Pancreas (tissue), 10 donors: ENCODE data around the gene ERBB2. TPM values are rescaled to one million over a fixed set of nuclear protein-coding genes. Genes with fewer than 3 reads are reported as not detected.

ENCODE experiments used
- ATAC-seq, 4 donors: fragments of 200-7000 bp; cut with Tn5 transposase; one replicate each; pipeline versions ENCODE4 v1.8.0 to v1.9.1; 2020; ENCODE audit warnings: mild to moderate bottlenecking in 4 of 4, moderate library complexity in 4 of 4
- DNase-seq, 6 donors: peaks; one replicate each; pipeline ENCODE4 v3.0.0-alpha.2; 2020
- FAIRE-seq: peaks from 2 replicates; lab custom pipeline; 2012; peaks lifted over from hg19 to GRCh38; lab: Jason Lieb, UNC
- H3K27ac ChIP-seq, 4 donors: fragments of 200-600 bp; sonication (generic); 1 replicate in 3 of 4; 2 replicates in 1 of 4; pipeline versions ENCODE4 v1.5.0 to v1.8.0; 2020
- H3K27me3 ChIP-seq, 4 donors: fragments of 200-600 bp; one replicate each; pipeline ENCODE4 v1.8.0; 2021
- H3K36me3 ChIP-seq, 3 donors: fragments of 200-600 bp; sonication (generic) in 1 of 3; one replicate each; pipeline versions ENCODE4 v1.5.0 to v1.8.0; 2020 to 2021
- H3K4me1 ChIP-seq, 3 donors: fragments of 200-600 bp; one replicate each; pipeline ENCODE4 v1.8.0; 2021
- H3K4me3 ChIP-seq, 4 donors: fragments of 200-600 bp; sonication (generic) in 2 of 4; one replicate each; pipeline versions ENCODE4 v1.5.0 to v1.8.0; 2020 to 2021
- H3K9me3 ChIP-seq, 4 donors: fragments of 200-600 bp; one replicate each; pipeline ENCODE4 v1.8.0; 2021
- WGBS, 2 donors: extraction: QIAGEN DNeasy Blood & Tissue Kit; methylation state at CpG; one replicate each; pipeline ENCODE4 v1.1.7; 2013; 5-methylcytosine and 5-hydroxymethylcytosine counted together
- intact Hi-C, 3 donors: fragments of 100-400 bp; cut with DNase I; formaldehyde crosslinking; loops; one replicate each; pipeline versions ENCODE4 v1.11.1 to v1.14.2; 2022
- polyA plus RNA-seq, 2 donors: library from polyadenylated mRNA; stranded (reverse); fragments of 200-250 nt; gene quantifications; one replicate each; pipeline ENCODE4 v1.2.3, GENCODE V29; 2013
- total RNA-seq, 6 donors: library from RNA; stranded (reverse); fragmentation: NEBNext Ultra II Directional in 4 of 6; extraction: Animal tissue kit (Norgen Biotek cat#: 25700) in 4 of 6; gene quantifications; one replicate each; pipeline versions ENCODE4 v1.2.1 to v1.2.4, GENCODE V29; 2021 to 2023
- TF ChIP-seq, protein P1 (sequence below), 4 donors: fragments of 200-600 bp; sonication (generic) in 3 of 4; IDR thresholded peaks; one replicate each; pipeline versions ENCODE4 v1.5.0 to v1.8.0; 2021; ENCODE audit warnings: antibody characterized with exemption in 4 of 4
- donor health status: healthy with polysubstance abuse.
- donor health status: DM: no; HTN: no; CAD: no; lungs with moderate emphysema.
- donor health status: DM: no; HTN: no; CAD: no.
- donor health status: control.
- donor health status: control.
- donor health status: Bipolar disorder and iron deficiency.
- donor health status: DM: yes; HTN: yes; CAD: no.
- donor health status: DM: no; HTN: no; CAD: no.
- donor health status: DM: no; HTN: no; CAD: no.
- donor health status: DM: yes; HTN: yes; CAD: no.

Gene ERBB2
- total and polyA plus RNA-seq, 8 donors, result 37.2 to 78.9 (median 43.9) TPM

DNA sequence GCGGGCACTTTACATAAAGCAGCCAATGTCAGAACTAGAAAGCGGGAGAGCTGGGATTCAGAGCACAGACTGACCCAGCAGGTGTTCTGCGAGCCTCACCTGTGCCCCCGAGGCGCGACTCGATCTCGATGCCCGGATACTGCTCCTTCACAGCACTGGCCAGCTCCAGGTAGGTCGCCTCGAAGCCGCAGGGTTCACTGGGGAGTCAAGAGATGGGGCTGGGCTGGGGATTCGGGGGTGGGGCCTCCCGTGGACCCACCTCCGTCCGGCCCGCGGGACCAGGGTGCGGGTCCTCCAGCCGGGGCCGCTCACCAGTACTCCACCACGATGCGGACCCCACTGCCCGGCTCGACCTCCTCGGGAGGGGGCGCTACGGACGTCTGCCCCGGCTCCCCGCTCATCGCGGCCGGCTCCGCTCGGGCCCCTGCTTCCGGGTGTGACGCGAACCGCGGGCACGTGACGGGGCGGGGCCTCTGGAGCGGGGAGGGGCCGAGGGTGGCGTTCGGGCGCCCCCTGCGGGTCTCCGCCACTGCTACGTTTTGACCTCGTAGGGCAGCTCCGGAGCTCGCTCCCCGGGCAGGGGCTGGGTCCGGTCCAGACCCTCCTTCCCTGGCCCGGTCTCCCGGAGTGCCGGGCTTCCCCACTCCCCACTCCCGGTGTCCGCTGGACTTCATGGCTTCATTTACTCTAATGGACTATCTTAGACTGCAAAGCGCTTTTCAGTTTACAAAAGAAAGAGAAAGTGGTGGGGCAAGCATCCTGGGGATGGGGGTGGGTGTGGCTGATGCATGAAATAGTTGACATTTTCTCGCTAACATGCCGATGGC, 30.4 kb downstream of the ERBB2 start, which contains the start of gene MIEN1:
Gene MIEN1 (minus strand): TSS at position 438 of the 827 bp plus-strand sequence. CDS start 37 bp downstream, at position 401.
- TF ChIP-seq, protein P1, sequence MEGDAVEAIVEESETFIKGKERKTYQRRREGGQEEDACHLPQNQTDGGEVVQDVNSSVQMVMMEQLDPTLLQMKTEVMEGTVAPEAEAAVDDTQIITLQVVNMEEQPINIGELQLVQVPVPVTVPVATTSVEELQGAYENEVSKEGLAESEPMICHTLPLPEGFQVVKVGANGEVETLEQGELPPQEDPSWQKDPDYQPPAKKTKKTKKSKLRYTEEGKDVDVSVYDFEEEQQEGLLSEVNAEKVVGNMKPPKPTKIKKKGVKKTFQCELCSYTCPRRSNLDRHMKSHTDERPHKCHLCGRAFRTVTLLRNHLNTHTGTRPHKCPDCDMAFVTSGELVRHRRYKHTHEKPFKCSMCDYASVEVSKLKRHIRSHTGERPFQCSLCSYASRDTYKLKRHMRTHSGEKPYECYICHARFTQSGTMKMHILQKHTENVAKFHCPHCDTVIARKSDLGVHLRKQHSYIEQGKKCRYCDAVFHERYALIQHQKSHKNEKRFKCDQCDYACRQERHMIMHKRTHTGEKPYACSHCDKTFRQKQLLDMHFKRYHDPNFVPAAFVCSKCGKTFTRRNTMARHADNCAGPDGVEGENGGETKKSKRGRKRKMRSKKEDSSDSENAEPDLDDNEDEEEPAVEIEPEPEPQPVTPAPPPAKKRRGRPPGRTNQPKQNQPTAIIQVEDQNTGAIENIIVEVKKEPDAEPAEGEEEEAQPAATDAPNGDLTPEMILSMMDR (IDR thresholded peaks at IDR 0.05), result peak; percentile 82 to 89 (median 86)
- H3K27me3 ChIP-seq, result no peaks in the 10 kb centered on the region
- 0 to 1% methylated on average over 49 to 65 of the region's 65 CpGs for WGBS, 2 donors
- peak within 1 kb of the TSS; percentile 82 to 93 (median 90) for H3K27ac ChIP-seq
- FAIRE-seq (no peak), ATAC-seq (peak; percentile 94 to 99 (median 98)), DNase-seq (peak; percentile 85 to 99 (median 95))
- peaks cover 0 to 7% (median 0%) of the 10 kb centered on the region in 3 donors for H3K4me1 ChIP-seq
- peak within 1 kb of the TSS; percentile 63 to 86 (median 71) for H3K4me3 ChIP-seq
- H3K36me3 ChIP-seq, result peaks cover 0 to 11% (median 7%) of the 10 kb centered on the region in 3 donors
- no peaks in the 10 kb centered on the region for H3K9me3 ChIP-seq
- intact Hi-C loops, result no loop called here

DNA sequence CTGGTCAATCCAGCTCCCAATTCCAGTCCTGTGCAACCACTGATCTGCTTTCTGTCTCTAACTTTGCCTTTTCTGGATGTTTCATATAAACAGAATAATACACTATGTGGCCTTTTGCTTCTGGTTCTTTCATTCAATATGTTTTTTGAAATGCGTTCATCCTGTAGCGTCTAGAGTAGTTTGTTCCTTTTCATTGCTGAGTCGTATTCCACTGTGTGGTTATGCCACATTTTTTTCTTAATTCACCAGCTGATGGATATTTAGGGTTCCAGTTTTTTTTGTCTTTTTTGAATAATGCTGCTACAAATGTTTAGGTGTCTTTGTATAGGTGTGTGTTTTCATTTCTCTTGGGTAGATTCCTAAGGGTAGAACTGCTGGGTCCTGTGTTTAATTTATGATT, 32.7 kb downstream of the ERBB2 start:
- WGBS, 2 donors, result 97 to 98% methylated on average over 3 of the region's 3 CpGs
- Histone ChIP-seq H3K4me3 (no peak overlapping the region), H3K27ac (no peak overlapping the region), H3K9me3 (no peaks in the 10 kb centered on the region), H3K27me3 (no peaks in the 10 kb centered on the region), H3K4me1 (peaks cover 7 to 14% (median 10%) of the 10 kb centered on the region in 3 donors), H3K36me3 (peaks cover 0 to 10% (median 0%) of the 10 kb centered on the region in 3 donors)
- TF ChIP-seq, protein P1 (IDR thresholded peaks at IDR 0.05), result no peak
- ATAC-seq (no peak), FAIRE-seq (no peak), DNase-seq (no peak)
- intact Hi-C loops, result no loop called here

DNA sequence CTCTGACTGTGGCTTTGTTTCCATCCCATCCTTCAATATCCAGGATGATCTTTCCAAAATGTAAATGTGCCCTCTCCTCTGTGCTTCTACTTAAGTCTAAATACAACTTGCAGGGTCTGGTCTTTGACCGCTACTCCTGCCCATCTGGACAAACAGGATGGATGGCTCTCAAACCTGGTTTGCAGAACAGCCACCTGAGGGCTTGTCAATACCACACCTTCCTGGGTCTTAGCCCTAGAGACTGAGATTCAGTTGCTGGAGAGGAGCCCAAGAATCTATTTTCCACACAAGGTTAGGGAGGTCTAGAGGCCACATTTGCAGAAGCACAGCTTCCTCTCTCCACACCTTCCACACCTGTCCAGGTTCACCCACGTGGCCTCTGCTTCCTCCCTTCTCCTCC, 36.0 kb downstream of the ERBB2 start:
- WGBS, 2 donors, result 75 to 76% methylated on average over 2 of the region's 2 CpGs
- intact Hi-C loops, result no loop called here
- Histone ChIP-seq H3K36me3 (no peaks in the 10 kb centered on the region), H3K27ac (no peak overlapping the region), H3K9me3 (no peaks in the 10 kb centered on the region), H3K27me3 (no peaks in the 10 kb centered on the region), H3K4me1 (peaks cover 9 to 14% (median 10%) of the 10 kb centered on the region in 3 donors), H3K4me3 (no peak overlapping the region)
- DNase-seq (peak in 1 of 6 donors; percentile 15), ATAC-seq (no peak), FAIRE-seq (no peak)
- TF ChIP-seq, protein P1 (IDR thresholded peaks at IDR 0.05), result no peak

DNA sequence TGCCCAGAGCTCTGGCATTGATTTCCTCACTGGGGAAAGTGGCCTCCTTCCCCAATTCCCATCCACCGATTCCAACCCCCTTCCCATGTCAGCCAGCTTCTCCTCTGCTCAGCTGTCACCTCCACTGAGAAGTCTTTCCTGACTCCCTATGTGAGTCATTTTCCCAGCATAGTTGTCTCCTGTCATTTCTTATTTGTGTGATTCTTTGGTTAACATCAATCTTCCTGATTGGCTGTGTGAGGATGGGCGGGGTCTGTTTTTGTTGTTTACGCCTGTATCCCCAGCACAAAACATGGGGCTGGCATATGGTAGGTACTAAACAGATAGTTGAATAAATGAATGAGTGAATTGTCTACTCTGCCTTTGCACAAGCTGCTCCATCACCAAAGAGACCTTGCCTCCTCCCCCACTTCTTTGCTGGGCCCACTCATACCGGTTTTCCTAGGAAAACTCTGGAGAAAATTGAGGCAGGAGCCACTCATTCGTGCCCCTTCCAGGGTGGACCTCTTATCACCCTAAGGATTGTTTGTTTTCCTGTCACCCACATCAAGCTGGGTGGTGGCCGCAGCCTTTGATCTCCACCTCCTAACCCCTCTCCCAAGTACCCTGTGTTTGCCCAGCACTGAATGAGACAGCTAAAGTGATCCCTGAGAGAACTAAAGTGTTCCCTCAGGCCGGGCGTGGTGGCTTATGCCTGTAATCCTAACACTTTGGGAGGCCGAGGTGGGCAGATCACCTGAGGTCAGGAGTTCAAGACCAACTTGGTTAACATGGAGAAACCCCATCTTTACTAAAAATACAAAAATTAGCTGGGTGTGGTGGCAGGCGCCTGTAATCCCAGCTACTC, 36.7 kb downstream of the ERBB2 start:
- H3K4me3 ChIP-seq, result peak overlapping the region in 2 of 4 donors; percentile 65 to 79
- H3K36me3 ChIP-seq, result no peaks in the 10 kb centered on the region
- ATAC-seq (no peak), FAIRE-seq (no peak), DNase-seq (peak in 4 of 6 donors; percentile 8 to 28 (median 18))
- peaks cover 10 to 20% (median 16%) of the 10 kb centered on the region in 3 donors for H3K4me1 ChIP-seq
- intact Hi-C loops, result no loop called here
- H3K27ac ChIP-seq, result peak overlapping the region; percentile 78 to 97 (median 94)
- 39 to 41% methylated on average over 10 of the region's 10 CpGs for WGBS, 2 donors
- no peaks in the 10 kb centered on the region for H3K9me3 ChIP-seq
- TF ChIP-seq, protein P1 (IDR thresholded peaks at IDR 0.05), result no peak
- no peaks in the 10 kb centered on the region for H3K27me3 ChIP-seq
